Gastroesophageal sphincter (tissue), 4 donors: ENCODE measurements around the gene ZSCAN31. TPM values are rescaled to one million over a fixed set of nuclear protein-coding genes. Genes with fewer than 3 reads are reported as not detected.
A peak's percentile ranks its signal among the peaks of the same experiment; 100 is the strongest.

Experiments used
- ATAC-seq: fragments of 150-250 bp; one replicate; pipeline ENCODE4 v1.9.1; 2016; ENCODE audit warnings: mild to moderate bottlenecking, moderate library complexity
- H3K27ac ChIP-seq, 4 donors: fragments of 200-600 bp; sonication (generic) in 3 of 4; 1 replicate in 3 of 4; 2 replicates in 1 of 4; pipeline ENCODE4 v1.5.1; 2016 to 2019
- H3K27me3 ChIP-seq: fragments of 200-600 bp; sonication (generic); one replicate; pipeline ENCODE4 v1.5.1; 2019
- H3K36me3 ChIP-seq, 2 donors: fragments of 200-600 bp; sonication (generic); one replicate each; pipeline ENCODE4 v1.5.1; 2019; ENCODE audit warnings: control low read depth in 1 of 2
- H3K4me1 ChIP-seq, 3 donors: fragments of 200-600 bp; sonication (generic); 1 replicate in 2 of 3; 2 replicates in 1 of 3; pipeline ENCODE4 v1.5.1; 2016 to 2019; ENCODE audit warnings: control low read depth in 2 of 3
- H3K4me3 ChIP-seq, 2 donors: fragments of 200-600 bp; sonication (generic); one replicate each; pipeline ENCODE4 v1.5.1; 2019; ENCODE audit warnings: mild to moderate bottlenecking in 1 of 2, moderate library complexity in 1 of 2
- H3K9me3 ChIP-seq, 3 donors: fragments of 200-600 bp; sonication (generic); one replicate each; pipeline ENCODE4 v1.5.1; 2017 to 2019; ENCODE audit warnings: control low read depth in 2 of 3
- CTCF ChIP-seq, 4 experiments: fragments of 200-600 bp in 2 of 4; fragments of 450-650 bp in 2 of 4; sonication (generic) in 1 of 4; IDR thresholded peaks; one replicate each; pipeline ENCODE4 v1.5.1; 2017 to 2019; ENCODE audit warnings: antibody characterized with exemption in 4 of 4, mild to moderate bottlenecking in 2 of 4, moderate library complexity in 2 of 4
- EP300 ChIP-seq: sonication (generic); formaldehyde crosslinking; IDR thresholded peaks from one replicate; pipeline ENCODE4 v1.6.1; 2017; ENCODE audit warnings: antibody characterized with exemption, mild to moderate bottlenecking
- POLR2A ChIP-seq, 2 donors: fragments of 450-650 bp; IDR thresholded peaks; one replicate each; pipeline ENCODE4 v1.6.1; 2017; ENCODE audit warnings: antibody characterized with exemption in 2 of 2, mild to moderate bottlenecking in 2 of 2, moderate library complexity in 1 of 2
- POLR2AphosphoS5 ChIP-seq: sonication (generic); formaldehyde crosslinking; IDR thresholded peaks from one replicate; pipeline ENCODE4 v1.6.1; 2017; ENCODE audit warnings: antibody characterized with exemption
- WGBS, 2 donors: methylation state at CpG; one replicate each; pipeline ENCODE4 v1.1.5; 2018; ENCODE audit warnings: low coverage in 1 of 2; 5-methylcytosine and 5-hydroxymethylcytosine counted together
- total RNA-seq, 4 donors: library from RNA; depleted of rRNA; stranded (reverse); fragments of >200 nt; gene quantifications; one replicate each; pipeline ENCODE4 v1.1.0, GENCODE V29; 2016

The ZSCAN31 gene
- total RNA-seq, 4 donors from 2014 or later = 14.9 to 32.0 (median 24.8) TPM

- H3K9me3 ChIP-seq = no peaks in the 10 kb centered on the region
- TF ChIP-seq EP300 (no peak), CTCF (IDR thresholded peaks at IDR 0.05) (no peak), POLR2A (IDR thresholded peaks at IDR 0.05) (no peak), POLR2AphosphoS5 (no peak)
- no peak for ATAC-seq
- peaks cover 0 to 28% of the 10 kb centered on the region in 2 donors for H3K36me3 ChIP-seq
- peak overlapping the region in 3 of 4 donors; percentile 86 to 92 (median 88) for H3K27ac ChIP-seq
- no peaks in the 10 kb centered on the region for H3K27me3 ChIP-seq
- peak overlapping the region in 1 of 2 donors; percentile 57 for H3K4me3 ChIP-seq
- peaks cover 0 to 50% (median 6%) of the 10 kb centered on the region in 3 donors for H3K4me1 ChIP-seq
- 40 to 86% methylated on average over 1 of the region's 7 CpGs for WGBS, 2 donors
Observed at GRCh38 chr6:28356666-28357020, 20.7 kb upstream of the ZSCAN31 start.

DNA sequence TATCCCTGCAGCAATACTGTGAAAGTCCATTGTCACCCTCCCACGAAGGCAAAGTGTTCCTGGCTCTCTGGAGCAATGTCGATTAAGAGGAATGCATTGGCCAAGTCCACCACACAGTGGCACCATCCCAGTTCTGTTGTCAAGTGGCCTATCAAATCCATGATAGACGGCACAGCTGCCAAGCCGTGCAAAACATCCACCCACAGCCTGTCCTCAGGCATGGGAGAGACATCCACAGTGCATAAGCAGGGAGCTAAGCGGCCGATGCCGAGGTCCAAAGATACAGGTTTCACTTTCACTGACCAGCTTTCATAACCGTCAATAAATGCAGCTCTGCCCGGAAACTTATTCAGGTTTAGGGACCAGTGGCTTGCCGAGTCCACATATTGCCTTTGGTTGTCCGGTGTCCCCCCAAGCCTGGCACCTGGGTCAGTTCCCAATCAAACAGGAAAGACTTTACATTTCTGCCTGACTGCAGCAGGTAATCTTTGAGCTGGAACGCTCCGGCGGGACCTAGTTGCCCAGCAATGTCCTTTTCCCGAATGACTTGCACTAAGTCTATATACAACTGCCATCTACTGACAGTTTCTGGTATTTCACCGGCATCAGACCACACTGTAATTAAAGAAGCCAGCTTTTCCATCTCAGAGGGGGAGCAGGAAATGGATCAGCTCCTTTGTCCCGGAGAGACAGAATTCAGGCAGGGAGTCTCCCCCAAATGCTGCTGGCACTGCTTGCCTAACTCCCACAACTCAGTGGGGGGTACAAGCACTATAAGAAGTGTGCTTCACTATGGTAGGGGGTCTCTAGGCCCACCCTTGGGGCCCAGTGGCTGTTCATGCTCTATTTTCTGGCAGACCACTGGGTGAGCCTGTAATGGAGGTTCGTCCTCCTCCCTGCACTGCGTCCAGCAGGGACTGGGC is 20.1 kb upstream of the ZSCAN31 start:
- no peaks in the 10 kb centered on the region for H3K27me3 ChIP-seq
- peaks cover 0 to 57% (median 6%) of the 10 kb centered on the region in 3 donors for H3K4me1 ChIP-seq
- no peak for TF ChIP-seq EP300
- no peak for TF ChIP-seq POLR2A (IDR thresholded peaks at IDR 0.05)
- TF ChIP-seq POLR2AphosphoS5 = peak; percentile 55
- TF ChIP-seq CTCF (IDR thresholded peaks at IDR 0.05) = peak; percentile 71 to 96 (median 91)
- H3K36me3 ChIP-seq = peaks cover 0 to 21% of the 10 kb centered on the region in 2 donors
- peak overlapping the region; percentile 78 to 92 (median 87) for H3K27ac ChIP-seq
- 0% methylated on average over 6 to 10 of the region's 19 CpGs for WGBS, 2 donors
- H3K9me3 ChIP-seq = no peaks in the 10 kb centered on the region
- H3K4me3 ChIP-seq = peak overlapping the region; percentile 57 to 89
- ATAC-seq = peak; percentile 87

DNA sequence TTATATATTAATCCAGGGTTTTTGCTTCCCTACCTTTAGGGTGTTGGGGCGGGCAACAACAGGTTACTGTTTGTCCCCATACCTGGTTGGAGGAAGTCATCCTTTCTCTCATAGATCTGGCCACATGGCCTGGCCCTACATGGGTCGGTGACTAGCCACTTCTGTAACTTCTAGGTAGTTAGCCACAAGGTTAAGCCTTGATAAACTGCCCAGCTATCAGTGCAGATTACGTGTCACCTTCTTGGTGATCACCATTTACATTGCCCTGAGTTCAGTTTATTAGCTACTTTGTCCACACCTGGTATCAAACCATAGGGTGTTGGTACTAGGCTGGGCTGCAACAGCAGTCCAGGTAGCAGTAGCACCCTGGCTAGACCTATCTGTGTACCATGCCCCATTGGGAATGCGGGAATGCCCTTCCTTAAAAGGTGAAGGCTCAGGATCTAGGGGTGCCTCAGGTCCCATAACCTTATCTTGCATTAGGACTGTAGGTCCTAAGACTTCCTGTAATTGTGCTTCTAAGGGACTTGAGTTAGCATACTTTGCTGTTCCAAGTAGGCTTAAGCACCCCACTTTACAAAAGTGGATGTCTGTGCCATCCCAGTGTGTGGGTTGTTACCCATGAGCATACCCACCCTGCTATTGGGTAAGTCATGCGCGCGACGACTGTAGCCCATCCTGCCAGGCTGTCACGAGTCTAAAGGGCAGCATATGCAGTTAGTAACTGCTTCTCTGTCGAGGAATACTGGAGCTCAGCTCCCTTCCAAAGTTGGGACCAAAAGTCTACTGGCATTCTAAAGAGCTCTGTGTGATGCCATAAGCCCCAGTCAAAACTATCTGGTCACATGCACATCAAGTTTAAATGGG is 19.0 kb upstream of the ZSCAN31 start:
- peak overlapping the region; percentile 57 to 89 for H3K4me3 ChIP-seq
- ATAC-seq = no peak
- H3K27ac ChIP-seq = peak overlapping the region; percentile 78 to 92 (median 87)
- H3K9me3 ChIP-seq = no peaks in the 10 kb centered on the region
- peaks cover 0 to 66% (median 12%) of the 10 kb centered on the region in 3 donors for H3K4me1 ChIP-seq
- H3K36me3 ChIP-seq = peaks cover 0 to 10% of the 10 kb centered on the region in 2 donors
- WGBS, 2 donors = 100% methylated on average over 2 of the region's 10 CpGs
- no peaks in the 10 kb centered on the region for H3K27me3 ChIP-seq
- TF ChIP-seq POLR2A (IDR thresholded peaks at IDR 0.05) = no peak
- TF ChIP-seq CTCF (IDR thresholded peaks at IDR 0.05) = no peak
- no peak for TF ChIP-seq EP300
- TF ChIP-seq POLR2AphosphoS5 = no peak

- Histone ChIP-seq H3K4me3 (no peak overlapping the region), H3K27ac (peak overlapping the region; percentile 78 to 92 (median 87))
- WGBS, 2 donors = 55 to 72% methylated on average over 10 of the region's 11 CpGs
Observed at GRCh38 chr6:28353981-28354676, 18.2 kb upstream of the ZSCAN31 start.

More at GRCh38 chr6:28353981-28354676, 18.2 kb upstream of the ZSCAN31 start:
- no peaks in the 10 kb centered on the region for H3K27me3 ChIP-seq
- H3K9me3 ChIP-seq = no peaks in the 10 kb centered on the region
- peak; percentile 40 for ATAC-seq
- TF ChIP-seq CTCF (IDR thresholded peaks at IDR 0.05) (no peak), EP300 (no peak), POLR2AphosphoS5 (no peak), POLR2A (IDR thresholded peaks at IDR 0.05) (no peak)
- H3K36me3 ChIP-seq = peaks cover 0 to 3% of the 10 kb centered on the region in 2 donors
- peaks cover 0 to 70% (median 12%) of the 10 kb centered on the region in 3 donors for H3K4me1 ChIP-seq
